NT2/D1 (cell line): ENCODE measurements around the gene PTPRN2.

Experiments
- SUZ12 ChIP-seq: IDR thresholded peaks from 2 replicates; pipeline ENCODE4 v1.6.1; 2011; ENCODE audit not compliant: insufficient read length, insufficient read depth; ENCODE audit errors: extremely low read depth
- YY1 ChIP-seq: IDR thresholded peaks from 2 replicates; pipeline ENCODE4 v1.6.1; 2011; ENCODE audit not compliant: insufficient read length, insufficient read depth
- ZNF274 ChIP-seq: IDR thresholded peaks from 2 replicates; pipeline ENCODE4 v1.6.1; 2011; ENCODE audit warnings: mild to moderate bottlenecking, low read depth, low read length

DNA sequence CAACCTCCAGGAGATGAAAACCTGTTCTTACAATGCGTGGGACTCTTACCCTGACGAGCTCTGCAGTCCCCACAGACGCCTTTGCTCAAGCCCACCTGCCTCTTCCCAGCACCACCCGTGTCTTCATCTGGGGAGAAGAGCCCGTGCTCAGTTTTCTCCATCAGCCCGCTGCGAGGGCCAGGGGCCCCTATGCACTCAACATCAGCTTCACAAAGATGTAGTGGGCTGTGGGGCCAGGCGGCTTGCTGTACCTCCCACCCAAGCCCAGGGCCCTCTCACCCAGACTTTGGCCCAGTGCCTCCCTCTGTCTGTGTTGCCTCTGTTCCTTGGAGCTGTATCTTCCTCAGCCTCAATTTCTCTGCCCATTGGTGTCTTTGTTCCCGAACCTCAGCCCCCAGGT is 814.3 kb downstream of the PTPRN2 start:
- TF ChIP-seq ZNF274 (no peak), SUZ12 (no peak), YY1 (no peak)
